IMR-90 (cell line): ENCODE measurements around the gene TUBB4A.

ENCODE experiments used
- CHD1 ChIP-seq: IDR thresholded peaks from 2 replicates; pipeline ENCODE4 v1.6.1; 2012; ENCODE audit warnings: low read depth, low read length, improper control_type of control experiment
- CTCF ChIP-seq: conservative IDR thresholded peaks from 2 replicates; pipeline ENCODE4 v1.5.1; 2012; ENCODE audit warnings: mild to moderate bottlenecking, low read depth, low read length, improper control_type of control experiment
- ELK1 ChIP-seq: fragments of 150-350 bp; IDR thresholded peaks from 2 replicates; pipeline ENCODE4 v1.6.1; 2016; ENCODE audit warnings: low read depth, mild to moderate bottlenecking, low read length, moderate library complexity, borderline replicate concordance
- FOS ChIP-seq: fragments of 150-350 bp; IDR thresholded peaks from 2 replicates; pipeline ENCODE4 v1.6.1; 2016; ENCODE audit warnings: low read depth, low read length
- POLR2A ChIP-seq: IDR thresholded peaks from 2 replicates; pipeline ENCODE4 v1.6.1; 2012; ENCODE audit warnings: mild to moderate bottlenecking, low read depth, low read length
- RCOR1 ChIP-seq: IDR thresholded peaks from 2 replicates; pipeline ENCODE4 v1.6.1; 2012; ENCODE audit warnings: mild to moderate bottlenecking, low read length, improper control_type of control experiment; ENCODE audit not compliant: insufficient replicate concordance
- RFX5 ChIP-seq: IDR thresholded peaks from 2 replicates; pipeline ENCODE4 v1.8.0; 2012; ENCODE audit warnings: low read depth, mild to moderate bottlenecking, low read length, moderate library complexity
- SMC3 ChIP-seq: fragments of 150-350 bp; IDR thresholded peaks from 2 replicates; pipeline ENCODE4 v1.6.1; 2016; ENCODE audit warnings: low read depth, mild to moderate bottlenecking, antibody characterized with exemption, low read length, moderate library complexity
- USF2 ChIP-seq: fragments of 150-350 bp; IDR thresholded peaks from 2 replicates; pipeline ENCODE4 v1.6.1; 2017; ENCODE audit warnings: mild to moderate bottlenecking, antibody characterized with exemption, low read length, low read depth

- TF ChIP-seq CTCF (no peak), RFX5 (no peak), POLR2A (no peak), RCOR1 (no peak), FOS (no peak), USF2 (no peak), SMC3 (no peak), ELK1 (no peak), CHD1 (no peak)
Observed at GRCh38 chr19:6465663-6466062, 36.4 kb downstream of the TUBB4A start.
